ENCODE measurements around the gene SRPX2.

DNA sequence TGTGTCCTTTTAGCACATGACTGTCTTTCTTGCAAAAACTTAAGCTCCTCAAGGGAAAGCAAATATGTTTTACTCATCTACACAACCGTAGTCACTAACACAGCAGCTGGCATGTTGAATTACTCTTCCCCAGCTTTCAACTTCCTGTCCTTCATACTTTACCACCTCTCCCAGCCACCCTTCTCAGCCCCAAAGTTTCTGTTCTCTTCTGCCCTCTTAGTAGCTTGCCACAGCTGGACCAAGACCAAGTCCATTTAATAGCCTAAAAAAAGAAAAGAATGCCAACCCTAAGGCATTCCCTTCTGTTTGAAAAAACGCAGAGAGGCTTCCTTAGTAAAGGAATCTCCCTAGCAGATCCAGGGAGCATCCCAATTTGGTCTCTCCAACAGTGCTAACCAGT is 36.8 kb downstream of the SRPX2 start:
- TF ChIP-seq, protein P1, sequence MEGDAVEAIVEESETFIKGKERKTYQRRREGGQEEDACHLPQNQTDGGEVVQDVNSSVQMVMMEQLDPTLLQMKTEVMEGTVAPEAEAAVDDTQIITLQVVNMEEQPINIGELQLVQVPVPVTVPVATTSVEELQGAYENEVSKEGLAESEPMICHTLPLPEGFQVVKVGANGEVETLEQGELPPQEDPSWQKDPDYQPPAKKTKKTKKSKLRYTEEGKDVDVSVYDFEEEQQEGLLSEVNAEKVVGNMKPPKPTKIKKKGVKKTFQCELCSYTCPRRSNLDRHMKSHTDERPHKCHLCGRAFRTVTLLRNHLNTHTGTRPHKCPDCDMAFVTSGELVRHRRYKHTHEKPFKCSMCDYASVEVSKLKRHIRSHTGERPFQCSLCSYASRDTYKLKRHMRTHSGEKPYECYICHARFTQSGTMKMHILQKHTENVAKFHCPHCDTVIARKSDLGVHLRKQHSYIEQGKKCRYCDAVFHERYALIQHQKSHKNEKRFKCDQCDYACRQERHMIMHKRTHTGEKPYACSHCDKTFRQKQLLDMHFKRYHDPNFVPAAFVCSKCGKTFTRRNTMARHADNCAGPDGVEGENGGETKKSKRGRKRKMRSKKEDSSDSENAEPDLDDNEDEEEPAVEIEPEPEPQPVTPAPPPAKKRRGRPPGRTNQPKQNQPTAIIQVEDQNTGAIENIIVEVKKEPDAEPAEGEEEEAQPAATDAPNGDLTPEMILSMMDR (IDR thresholded peaks at IDR 0.05; ENCODE audit: borderline replicate concordance, extremely low read depth, low read length, poor library complexity, severe bottlenecking), result no peak
- no peak for TF ChIP-seq EZH2 (IDR thresholded peaks at IDR 0.05; ENCODE audit: borderline replicate concordance, low read depth, low read length, severe bottlenecking)

Measured in DND-41 (cell line).